Esophagus muscularis mucosa (tissue), 4 donors: ENCODE results near the gene FXYD7. TPM values are rescaled to one million over a fixed set of nuclear protein-coding genes. Genes with fewer than 3 reads are reported as not detected.

ENCODE experiments used
- DNase-seq: peaks from one replicate; pipeline ENCODE4 v3.0.0-alpha.2; 2017; ENCODE audit errors: extremely low spot score
- H3K27ac ChIP-seq, 4 donors: fragments of 200-600 bp; sonication (generic); replicated peaks in 1 of 4; 1 replicate in 3 of 4; 2 replicates in 1 of 4; pipeline ENCODE4 v1.5.1; 2016 to 2019; ENCODE audit warnings: mild to moderate bottlenecking in 1 of 4
- H3K27me3 ChIP-seq, 4 donors: fragments of 200-600 bp; sonication (generic); one replicate each; pipeline versions ENCODE4 v1.5.1 to v1.6.0; 2016 to 2019
- H3K36me3 ChIP-seq, 4 donors: fragments of 200-600 bp; sonication (generic); one replicate each; pipeline ENCODE4 v1.5.1; 2016 to 2019
- H3K4me1 ChIP-seq, 4 donors: fragments of 200-600 bp; sonication (generic); one replicate each; pipeline ENCODE4 v1.5.1; 2016 to 2019
- H3K4me3 ChIP-seq, 4 donors: fragments of 200-600 bp; sonication (generic); 1 replicate in 2 of 4; 2 replicates in 2 of 4; pipeline ENCODE4 v1.5.1; 2016 to 2019; ENCODE audit warnings: mild to moderate bottlenecking in 4 of 4, moderate library complexity in 1 of 4
- H3K9me3 ChIP-seq, 4 donors: fragments of 200-600 bp; sonication (generic); 1 replicate in 3 of 4; 2 replicates in 1 of 4; pipeline ENCODE4 v1.5.1; 2016 to 2019
- EP300 ChIP-seq: sonication (generic); formaldehyde crosslinking; IDR thresholded peaks from one replicate; pipeline ENCODE4 v1.6.1; 2017; ENCODE audit warnings: antibody characterized with exemption
- POLR2A ChIP-seq: fragments of 450-650 bp; IDR thresholded peaks from one replicate; pipeline ENCODE4 v1.6.1; 2017; ENCODE audit warnings: antibody characterized with exemption, moderate library complexity, mild to moderate bottlenecking, low read depth
- POLR2AphosphoS5 ChIP-seq, 2 donors: sonication (generic); formaldehyde crosslinking; IDR thresholded peaks; one replicate each; pipeline ENCODE4 v1.6.1; 2017; ENCODE audit warnings: antibody characterized with exemption in 2 of 2
- WGBS: methylation state at CpG from one replicate; pipeline ENCODE4 v1.1.5; 2018; 5-methylcytosine and 5-hydroxymethylcytosine counted together
- intact Hi-C: fragments of 100-400 bp; cut with DNase I; formaldehyde crosslinking; loops from one replicate; pipeline ENCODE4 v1.15.1; 2023
- total RNA-seq, 4 donors: library from RNA; depleted of rRNA; stranded (reverse); fragments of >200 nt; gene quantifications; one replicate each; pipeline versions ENCODE4 v1.1.0 to v1.2.1, GENCODE V29; 2016
- TF ChIP-seq, protein P1 (sequence below), 3 experiments: fragments of 200-600 bp in 2 of 3; fragments of 450-650 bp in 1 of 3; sonication (generic) in 2 of 3; IDR thresholded peaks; one replicate each; pipeline ENCODE4 v1.5.1; 2017 to 2019; ENCODE audit warnings: antibody characterized with exemption in 3 of 3, mild to moderate bottlenecking in 2 of 3, moderate library complexity in 1 of 3

The FXYD7 gene
- total RNA-seq, 4 donors from 2014 or later: 0.71 TPM; not detected in 3

DNA sequence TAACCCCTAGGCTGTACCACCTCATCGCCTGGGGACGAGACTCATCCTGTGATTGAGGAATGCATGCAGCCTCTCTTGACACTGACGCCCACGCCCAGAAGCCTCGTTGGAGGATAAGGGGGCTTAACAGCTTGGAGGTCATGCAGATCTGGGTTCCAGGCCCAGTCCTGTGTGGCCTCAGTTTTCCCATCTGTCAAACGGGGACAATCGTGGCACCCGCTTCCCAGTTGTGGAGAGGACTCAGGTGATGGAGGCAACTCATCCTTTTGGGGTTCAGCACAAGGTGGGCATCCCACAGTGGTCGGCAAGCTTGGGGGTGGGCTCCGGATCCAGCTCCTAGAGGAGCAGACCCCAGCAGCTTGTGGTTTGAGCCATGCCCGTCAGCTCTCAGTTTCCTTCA is 6.8 kb upstream of the FXYD7 start:
- peaks cover 0 to 34% (median 4%) of the 10 kb centered on the region in 4 donors for H3K27me3 ChIP-seq
- H3K9me3 ChIP-seq: no peaks in the 10 kb centered on the region
- intact Hi-C loops: no loop called here
- H3K27ac ChIP-seq: peak overlapping the region; percentile 66 to 87 (median 75)
- 71% methylated on average over 11 of the region's 11 CpGs for WGBS
- DNase-seq: no peak
- no peak overlapping the region for H3K4me3 ChIP-seq
- H3K36me3 ChIP-seq: no peaks in the 10 kb centered on the region
- peaks cover 30 to 62% (median 46%) of the 10 kb centered on the region in 4 donors for H3K4me1 ChIP-seq
- TF ChIP-seq POLR2A (no peak), POLR2AphosphoS5 (IDR thresholded peaks at IDR 0.05) (no peak), EP300 (no peak)
- TF ChIP-seq, protein P1, sequence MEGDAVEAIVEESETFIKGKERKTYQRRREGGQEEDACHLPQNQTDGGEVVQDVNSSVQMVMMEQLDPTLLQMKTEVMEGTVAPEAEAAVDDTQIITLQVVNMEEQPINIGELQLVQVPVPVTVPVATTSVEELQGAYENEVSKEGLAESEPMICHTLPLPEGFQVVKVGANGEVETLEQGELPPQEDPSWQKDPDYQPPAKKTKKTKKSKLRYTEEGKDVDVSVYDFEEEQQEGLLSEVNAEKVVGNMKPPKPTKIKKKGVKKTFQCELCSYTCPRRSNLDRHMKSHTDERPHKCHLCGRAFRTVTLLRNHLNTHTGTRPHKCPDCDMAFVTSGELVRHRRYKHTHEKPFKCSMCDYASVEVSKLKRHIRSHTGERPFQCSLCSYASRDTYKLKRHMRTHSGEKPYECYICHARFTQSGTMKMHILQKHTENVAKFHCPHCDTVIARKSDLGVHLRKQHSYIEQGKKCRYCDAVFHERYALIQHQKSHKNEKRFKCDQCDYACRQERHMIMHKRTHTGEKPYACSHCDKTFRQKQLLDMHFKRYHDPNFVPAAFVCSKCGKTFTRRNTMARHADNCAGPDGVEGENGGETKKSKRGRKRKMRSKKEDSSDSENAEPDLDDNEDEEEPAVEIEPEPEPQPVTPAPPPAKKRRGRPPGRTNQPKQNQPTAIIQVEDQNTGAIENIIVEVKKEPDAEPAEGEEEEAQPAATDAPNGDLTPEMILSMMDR (IDR thresholded peaks at IDR 0.05): no peak

DNA sequence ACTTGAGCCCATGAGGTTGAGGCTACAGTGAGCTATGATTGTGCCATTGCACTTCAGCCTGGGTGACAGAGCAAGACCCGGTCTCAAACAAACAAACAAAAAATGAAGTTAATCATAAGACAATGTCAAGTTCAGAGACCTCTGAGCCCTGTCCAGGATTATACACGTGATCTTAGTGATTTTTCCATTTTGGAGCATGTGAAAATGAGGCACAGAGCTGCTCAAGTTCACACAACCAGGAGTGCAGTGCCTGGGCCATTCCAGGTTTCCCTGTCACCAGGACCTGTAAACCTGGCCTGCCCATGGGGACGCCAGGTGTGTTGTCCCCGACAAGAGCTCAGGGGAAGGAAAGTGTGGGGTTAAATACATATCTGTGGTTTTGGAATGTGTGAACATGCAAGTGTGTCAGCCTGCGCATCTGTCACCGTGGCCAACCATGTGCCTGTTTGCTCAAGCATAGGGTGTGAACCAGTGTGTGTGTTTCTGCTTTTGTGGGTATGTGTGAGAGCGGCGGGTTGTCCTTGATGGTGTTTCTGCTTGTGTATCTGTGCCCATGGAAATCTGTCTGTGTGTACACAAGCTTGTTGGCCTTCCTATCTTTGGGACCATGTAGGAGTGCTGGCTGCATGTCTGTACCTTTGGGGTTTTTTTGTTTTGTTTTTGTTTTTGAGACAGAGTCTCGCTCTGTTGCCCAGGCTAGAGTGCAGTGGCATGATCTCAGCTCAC is 5.9 kb upstream of the FXYD7 start:
- no peaks in the 10 kb centered on the region for H3K36me3 ChIP-seq
- WGBS: 67% methylated on average over 8 of the region's 9 CpGs
- no peak for DNase-seq
- peaks cover 0 to 4% (median 0%) of the 10 kb centered on the region in 4 donors for H3K9me3 ChIP-seq
- intact Hi-C loops: no loop called here
- H3K4me3 ChIP-seq: no peak overlapping the region
- peaks cover 0 to 42% (median 5%) of the 10 kb centered on the region in 4 donors for H3K27me3 ChIP-seq
- H3K4me1 ChIP-seq: peaks cover 37 to 71% (median 55%) of the 10 kb centered on the region in 4 donors
- H3K27ac ChIP-seq: peak overlapping the region; percentile 66 to 87 (median 84)
- no peak for TF ChIP-seq POLR2AphosphoS5 (IDR thresholded peaks at IDR 0.05)
- no peak for TF ChIP-seq EP300
- no peak for TF ChIP-seq POLR2A
- TF ChIP-seq, protein P1 (IDR thresholded peaks at IDR 0.05): no peak

DNA sequence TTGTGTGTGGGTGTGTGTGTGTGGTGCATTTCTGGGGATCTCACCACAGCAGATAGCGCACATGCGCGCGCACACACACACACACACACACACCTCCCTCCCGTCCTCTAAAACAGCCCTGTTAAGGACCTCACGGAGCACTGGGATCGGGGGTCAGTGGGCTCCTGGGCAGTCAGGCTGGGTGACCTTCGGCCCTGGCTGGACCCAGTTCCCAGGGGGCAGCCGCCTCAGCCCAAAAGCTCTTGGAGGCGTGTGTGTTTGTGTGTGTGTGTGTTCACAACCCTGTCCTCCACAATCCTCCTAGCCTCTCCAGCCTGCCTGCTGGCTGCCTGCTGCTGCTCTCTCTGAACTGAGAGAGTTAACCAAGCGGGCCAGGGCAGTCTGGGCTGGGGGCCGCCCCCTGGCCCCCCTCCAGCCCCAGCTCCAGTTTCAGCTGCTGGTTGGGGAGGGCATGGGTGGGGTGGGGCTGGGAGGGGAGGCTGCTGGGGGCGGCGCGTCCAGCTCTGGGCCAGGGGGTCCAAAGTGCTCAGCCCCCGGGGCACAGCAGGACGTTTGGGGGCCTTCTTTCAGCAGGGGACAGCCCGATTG is 4.7 kb upstream of the FXYD7 start, which contains the start of gene FXYD1:
Gene FXYD1, plus strand, starts transcription at position 520 of the 588 bp plus-strand sequence. CDS start 1,256 bp downstream, outside the sequence.
- WGBS: 23% methylated on average over 10 of the region's 18 CpGs
- peaks cover 0 to 54% (median 15%) of the 10 kb centered on the region in 4 donors for H3K27me3 ChIP-seq
- no peaks in the 10 kb centered on the region for H3K36me3 ChIP-seq
- intact Hi-C loops: no loop called here
- peak within 1 kb of the TSS; percentile 43 to 62 (median 51) for H3K4me3 ChIP-seq
- peaks cover 37 to 83% (median 67%) of the 10 kb centered on the region in 4 donors for H3K4me1 ChIP-seq
- DNase-seq: no peak
- peaks cover 0 to 4% (median 0%) of the 10 kb centered on the region in 4 donors for H3K9me3 ChIP-seq
- TF ChIP-seq POLR2AphosphoS5 (IDR thresholded peaks at IDR 0.05) (no peak), EP300 (no peak), POLR2A (no peak)
- TF ChIP-seq, protein P1 (IDR thresholded peaks at IDR 0.05): no peak
- H3K27ac ChIP-seq: peak within 1 kb of the TSS; percentile 82 to 87 (median 85)

- intact Hi-C loops: loop anchor here (5.0 kb wide), 2 partner anchors 73 to 127 kb away; partner anchors contain the start of gene USF2
- H3K4me1 ChIP-seq: peaks cover 32 to 78% (median 64%) of the 10 kb centered on the region in 4 donors
- TF ChIP-seq POLR2A (no peak), EP300 (no peak), POLR2AphosphoS5 (IDR thresholded peaks at IDR 0.05) (no peak)
- TF ChIP-seq, protein P1 (IDR thresholded peaks at IDR 0.05): no peak
- H3K9me3 ChIP-seq: peaks cover 0 to 4% (median 0%) of the 10 kb centered on the region in 4 donors
- no peaks in the 10 kb centered on the region for H3K36me3 ChIP-seq
- DNase-seq: no peak
- 50% methylated on average over 12 of the region's 12 CpGs for WGBS
- H3K4me3 ChIP-seq: peak overlapping the region; percentile 43 to 62 (median 51)
- peak overlapping the region; percentile 82 to 87 (median 85) for H3K27ac ChIP-seq
- peaks cover 0 to 66% (median 16%) of the 10 kb centered on the region in 4 donors for H3K27me3 ChIP-seq
These were observed 2.7 kb upstream of the FXYD7 start for GRCh38 chr19:35140207-35140961.
